Psoas muscle (tissue), 8 donors: Measurements from ENCODE around the gene MGLL. TPM values are rescaled to one million over a fixed set of nuclear protein-coding genes. Genes with fewer than 3 reads are reported as not detected.

ENCODE experiments used
- ATAC-seq, 4 donors: fragments of 200-7000 bp; cut with Tn5 transposase; one replicate each; pipeline ENCODE4 v1.9.1; 2020; ENCODE audit warnings: moderate library complexity in 3 of 4, mild to moderate bottlenecking in 2 of 4
- DNase-seq, 2 donors: peaks; one replicate each; pipeline ENCODE4 v3.0.0-alpha.2; 2020
- H3K27ac ChIP-seq: fragments of 200-600 bp; one replicate; pipeline ENCODE4 v1.8.0; 2022
- H3K27me3 ChIP-seq, 3 donors: fragments of 200-600 bp in 1 of 3; one replicate each; pipeline versions ENCODE4 v1.6.1 to v1.8.0; 2013 to 2022; ENCODE audit warnings: low read length in 2 of 3, mild to moderate bottlenecking in 2 of 3, moderate library complexity in 1 of 3; ENCODE audit not compliant: insufficient read depth in 3 of 3
- H3K36me3 ChIP-seq, 2 donors: fragments of 200-600 bp in 1 of 2; one replicate each; pipeline versions ENCODE4 v1.6.1 to v1.8.0; 2013 to 2022; ENCODE audit warnings: low read depth in 1 of 2, mild to moderate bottlenecking in 1 of 2, moderate library complexity in 1 of 2; ENCODE audit not compliant: insufficient read depth in 1 of 2
- H3K4me1 ChIP-seq: fragments of 200-600 bp; one replicate; pipeline ENCODE4 v1.8.0; 2022
- H3K4me3 ChIP-seq: fragments of 200-600 bp; one replicate; pipeline ENCODE4 v1.8.0; 2022; ENCODE audit warnings: mild to moderate bottlenecking
- H3K9me3 ChIP-seq: fragments of 200-600 bp; one replicate; pipeline ENCODE4 v1.8.0; 2022
- WGBS, 3 donors: extraction: QIAGEN DNeasy Blood & Tissue Kit; methylation state at CpG; one replicate each; pipeline versions ENCODE4 v1.1.6 to v1.1.7; 2013; 5-methylcytosine and 5-hydroxymethylcytosine counted together
- intact Hi-C, 2 donors: fragments of 100-400 bp; cut with DNase I; formaldehyde crosslinking; loops; one replicate each; pipeline versions ENCODE4 v1.11.0 to v1.14.2; 2022
- polyA plus RNA-seq, 3 donors: library from polyadenylated mRNA; stranded (reverse); fragments of 200-250 nt; gene quantifications; one replicate each; pipeline ENCODE4 v1.2.3, GENCODE V29; 2013
- total RNA-seq, 4 donors: library from RNA; stranded (reverse); fragmentation: NEBNext Ultra II Directional in 2 of 4; extraction: Animal tissue kit (Norgen Biotek cat#: 25700) in 2 of 4; gene quantifications; one replicate each; pipeline versions ENCODE4 v1.2.1 to v1.2.4, GENCODE V29; 2021 to 2023
- TF ChIP-seq, protein P1 (sequence below): fragments of 200-600 bp; IDR thresholded peaks from one replicate; pipeline ENCODE4 v1.8.0; 2022; ENCODE audit warnings: antibody characterized with exemption
- donor health status: healthy with polysubstance abuse.
- donor health status: DM: no; HTN: no; CAD: no; lungs with moderate emphysema.
- donor health status: Bipolar disorder and iron deficiency.
- donor health status: healthy.
- donor health status: DM: yes; HTN: yes; CAD: no.
- donor health status: DM: no; HTN: no; CAD: no.
- donor health status: DM: no; HTN: no; CAD: no.
- donor health status: DM: yes; HTN: yes; CAD: no.

Gene MGLL
- total and polyA plus RNA-seq, 7 donors, result 32.8 to 85.6 (median 63.0) TPM

- TF ChIP-seq, protein P1, sequence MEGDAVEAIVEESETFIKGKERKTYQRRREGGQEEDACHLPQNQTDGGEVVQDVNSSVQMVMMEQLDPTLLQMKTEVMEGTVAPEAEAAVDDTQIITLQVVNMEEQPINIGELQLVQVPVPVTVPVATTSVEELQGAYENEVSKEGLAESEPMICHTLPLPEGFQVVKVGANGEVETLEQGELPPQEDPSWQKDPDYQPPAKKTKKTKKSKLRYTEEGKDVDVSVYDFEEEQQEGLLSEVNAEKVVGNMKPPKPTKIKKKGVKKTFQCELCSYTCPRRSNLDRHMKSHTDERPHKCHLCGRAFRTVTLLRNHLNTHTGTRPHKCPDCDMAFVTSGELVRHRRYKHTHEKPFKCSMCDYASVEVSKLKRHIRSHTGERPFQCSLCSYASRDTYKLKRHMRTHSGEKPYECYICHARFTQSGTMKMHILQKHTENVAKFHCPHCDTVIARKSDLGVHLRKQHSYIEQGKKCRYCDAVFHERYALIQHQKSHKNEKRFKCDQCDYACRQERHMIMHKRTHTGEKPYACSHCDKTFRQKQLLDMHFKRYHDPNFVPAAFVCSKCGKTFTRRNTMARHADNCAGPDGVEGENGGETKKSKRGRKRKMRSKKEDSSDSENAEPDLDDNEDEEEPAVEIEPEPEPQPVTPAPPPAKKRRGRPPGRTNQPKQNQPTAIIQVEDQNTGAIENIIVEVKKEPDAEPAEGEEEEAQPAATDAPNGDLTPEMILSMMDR, result no peak
- intact Hi-C loops, result loop anchor here in 1 of 2 donors (5.0 kb wide), 1 partner anchor 251 kb away; no protein-coding TSS in a partner anchor
- ATAC-seq (no peak), DNase-seq (no peak)
- Histone ChIP-seq H3K27ac (no peak overlapping the region), H3K4me3 (no peak overlapping the region), H3K9me3 (peaks cover 23% of the 10 kb centered on the region), H3K4me1 (no peaks in the 10 kb centered on the region), H3K27me3 (no peaks in the 10 kb centered on the region), H3K36me3 (no peaks in the 10 kb centered on the region)
- WGBS, 3 donors, result 88 to 92% (median 91%) methylated on average over 2 of the region's 2 CpGs
Observed at GRCh38 chr3:127827808-127828207, 5.5 kb upstream of the MGLL start.

DNA sequence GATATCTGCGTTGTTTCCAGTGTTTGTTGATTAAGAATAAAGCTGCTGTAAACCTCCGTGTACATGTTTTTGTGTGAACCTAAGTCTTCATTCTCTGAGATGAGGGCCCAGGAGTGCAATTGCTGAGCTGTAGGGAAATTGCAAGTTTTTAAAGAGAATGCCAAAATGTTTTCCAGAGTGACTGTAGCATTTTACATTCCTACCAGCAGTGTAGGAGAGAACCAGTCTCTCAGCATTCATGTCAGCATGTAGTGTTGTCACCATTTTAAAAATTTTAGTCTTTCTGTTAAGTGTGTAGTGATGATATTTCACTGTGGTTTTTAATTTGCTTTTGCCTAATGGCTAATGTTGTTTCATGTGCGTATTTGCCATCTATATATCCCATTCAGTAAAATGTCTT lies 3.4 kb upstream of the MGLL start:
- TF ChIP-seq, protein P1, result no peak
- Histone ChIP-seq H3K4me3 (no peak overlapping the region), H3K36me3 (no peaks in the 10 kb centered on the region), H3K27ac (no peak overlapping the region), H3K27me3 (no peaks in the 10 kb centered on the region), H3K4me1 (peaks cover 12% of the 10 kb centered on the region), H3K9me3 (peaks cover 23% of the 10 kb centered on the region)
- DNase-seq (no peak), ATAC-seq (no peak)
- intact Hi-C loops, result loop anchor here in 1 of 2 donors (5.0 kb wide), 1 partner anchor 248 kb away; no protein-coding TSS in a partner anchor
- 86 to 91% (median 87%) methylated on average over 3 of the region's 3 CpGs for WGBS, 3 donors

GRCh38 chr3:127824151-127824825 lies 2.0 kb upstream of the MGLL start:
- peaks cover 13% of the 10 kb centered on the region for H3K9me3 ChIP-seq
- ATAC-seq, result peak in 1 of 4 donors; percentile 8
- DNase-seq, result no peak
- H3K36me3 ChIP-seq, result no peaks in the 10 kb centered on the region
- H3K4me1 ChIP-seq, result peaks cover 26% of the 10 kb centered on the region
- WGBS, 3 donors, result 86 to 93% (median 92%) methylated on average over 14 of the region's 14 CpGs
- no peak overlapping the region for H3K4me3 ChIP-seq
- TF ChIP-seq, protein P1, result no peak
- H3K27me3 ChIP-seq, result no peaks in the 10 kb centered on the region
- H3K27ac ChIP-seq, result peak overlapping the region; percentile 30
- intact Hi-C loops, result loop anchor here (5.0 kb wide), 5 partner anchors 37 to 152 kb away; partner anchors contain the start of genes ABTB1 (in 1 of the 2) and KBTBD12 (in 1 of the 2)

DNA sequence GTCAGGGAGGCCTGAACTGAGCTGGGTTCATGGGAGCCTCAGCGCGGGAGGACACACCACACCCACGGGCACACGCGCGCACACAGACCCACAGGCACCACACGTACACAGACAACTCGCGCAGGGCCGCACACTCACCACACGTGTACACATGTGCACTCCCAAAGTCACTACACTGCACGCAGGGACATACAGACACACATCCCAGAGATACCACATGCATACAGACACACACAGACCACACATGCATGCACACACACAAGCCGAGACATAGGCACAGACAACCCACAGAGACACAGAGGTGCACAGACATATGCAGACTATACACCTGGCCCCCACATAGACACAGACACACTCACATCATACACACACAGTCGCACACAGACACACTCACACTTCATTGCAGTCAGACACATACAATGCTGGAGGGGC lies 1.1 kb upstream of the MGLL start:
- 12 to 28% (median 16%) methylated on average over 12 to 14 of the region's 14 CpGs for WGBS, 3 donors
- Histone ChIP-seq H3K4me3 (peak overlapping the region; percentile 91), H3K9me3 (peaks cover 5% of the 10 kb centered on the region), H3K27me3 (no peaks in the 10 kb centered on the region), H3K36me3 (no peaks in the 10 kb centered on the region), H3K4me1 (peaks cover 26% of the 10 kb centered on the region), H3K27ac (peak overlapping the region; percentile 93)
- DNase-seq (no peak), ATAC-seq (no peak)
- TF ChIP-seq, protein P1, result no peak
- intact Hi-C loops, result loop anchor here (5.0 kb wide), 5 partner anchors 36 to 151 kb away; partner anchors contain the start of genes ABTB1 (in 1 of the 2) and KBTBD12 (in 1 of the 2)
